ENCODE measurements around the gene PRKCE.
"Not testable (repeated sequence)": the region's sequence is repeated elsewhere in the genome, so short reads cannot be mapped to it uniquely, and the experiment has no call there.

PRKCE gene

DNA sequence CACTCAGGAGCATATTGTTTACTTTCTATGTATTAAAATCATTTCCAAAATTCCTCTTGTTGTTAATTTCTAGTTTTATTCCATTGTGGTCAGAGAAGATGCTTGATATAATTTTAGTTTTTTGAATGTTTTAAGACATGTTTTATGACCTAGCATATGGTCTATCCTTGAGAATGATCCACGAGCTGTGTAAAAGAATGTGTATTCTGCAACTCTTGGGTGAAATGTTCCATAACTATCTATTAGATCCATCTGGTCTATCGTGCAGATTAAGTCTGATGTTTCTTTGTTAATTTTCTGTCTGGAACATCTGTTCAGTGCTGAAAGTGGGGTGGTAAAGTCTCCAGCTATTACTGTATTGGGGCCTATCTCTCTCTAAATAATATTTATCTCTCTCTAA lies 562.4 kb downstream of the PRKCE start:
- DNase-seq = no peak

DNA sequence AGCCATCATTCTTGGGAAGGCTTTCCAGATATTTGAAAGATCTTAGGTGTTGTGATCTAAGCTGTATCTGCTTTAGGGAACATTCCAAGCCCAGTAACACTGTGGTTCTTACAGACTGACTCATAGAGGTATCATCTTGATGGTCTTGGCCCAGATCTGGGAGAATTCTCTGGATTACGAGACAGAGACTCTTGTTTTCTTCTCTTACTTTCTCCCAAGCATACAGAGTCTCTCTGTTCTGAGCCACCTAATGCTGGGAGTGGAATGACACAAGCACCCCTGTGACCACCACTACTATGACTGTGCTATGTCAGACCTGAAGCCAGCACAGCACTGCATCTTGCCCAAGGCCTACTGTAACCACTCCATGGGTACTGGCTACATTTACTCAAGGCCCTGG lies 564.7 kb downstream of the PRKCE start:
- peak; percentile 72 for DNase-seq

DNA sequence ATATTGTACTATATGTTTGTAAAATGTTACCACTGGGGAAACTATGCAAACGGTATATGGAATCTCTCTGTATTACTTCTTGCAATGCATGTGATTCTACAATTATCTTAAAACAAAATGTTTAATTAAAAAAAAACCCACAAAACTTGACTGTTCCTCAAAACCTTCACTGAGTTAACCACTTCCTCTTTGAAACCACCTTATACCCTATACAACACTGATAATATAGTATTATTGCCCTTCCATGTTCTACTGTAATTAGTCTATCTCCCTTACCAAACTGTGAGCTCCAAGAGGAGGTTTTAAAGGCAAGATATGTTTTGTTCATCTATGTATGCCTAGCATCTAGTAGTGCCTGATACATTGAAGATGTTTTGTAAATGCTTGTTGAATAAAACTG lies 572.0 kb downstream of the PRKCE start:
- not testable (repeated sequence) for DNase-seq

DNA sequence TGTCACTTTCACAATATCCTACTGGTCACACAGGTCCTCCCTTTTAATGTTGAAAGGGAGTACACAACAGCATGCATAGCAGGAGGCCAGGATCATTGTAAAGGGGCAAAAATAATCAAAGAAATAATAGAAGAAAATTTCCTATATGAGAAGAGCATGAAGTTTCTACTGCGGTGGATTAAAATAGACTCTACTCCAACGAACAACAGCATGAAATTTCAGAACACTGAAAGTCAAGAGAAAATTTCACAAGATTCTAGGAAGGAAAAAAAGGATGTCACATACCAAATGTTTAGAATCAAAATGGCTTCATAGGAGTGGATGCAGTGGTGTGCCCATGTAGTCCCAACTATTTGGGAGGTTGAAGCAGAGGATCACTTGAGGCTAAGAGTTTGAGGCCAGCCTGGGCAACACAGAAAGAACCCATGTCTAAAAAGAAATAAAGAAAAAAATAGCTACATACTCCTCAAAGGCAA lies 573.7 kb downstream of the PRKCE start:
- no peak for DNase-seq

DNA sequence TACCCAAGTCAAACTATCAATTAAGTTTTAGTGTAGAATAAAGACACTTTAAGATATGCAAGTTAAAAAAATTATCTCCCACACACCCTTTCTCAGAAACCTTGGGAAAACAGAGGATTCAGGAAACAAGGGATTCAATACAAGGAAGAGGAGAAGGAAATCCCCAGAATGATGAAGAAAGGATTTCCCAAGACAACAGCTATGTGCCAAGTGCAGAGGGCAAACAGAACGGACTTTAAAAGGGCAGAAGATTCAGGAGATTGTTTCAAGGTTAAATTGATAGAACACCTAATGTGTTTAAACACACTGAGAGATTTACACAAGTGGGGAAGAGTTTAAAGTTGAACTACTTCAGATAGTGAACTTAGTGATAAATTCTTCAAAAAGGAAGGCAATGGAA lies 574.3 kb downstream of the PRKCE start:
- no peak for DNase-seq

DNA sequence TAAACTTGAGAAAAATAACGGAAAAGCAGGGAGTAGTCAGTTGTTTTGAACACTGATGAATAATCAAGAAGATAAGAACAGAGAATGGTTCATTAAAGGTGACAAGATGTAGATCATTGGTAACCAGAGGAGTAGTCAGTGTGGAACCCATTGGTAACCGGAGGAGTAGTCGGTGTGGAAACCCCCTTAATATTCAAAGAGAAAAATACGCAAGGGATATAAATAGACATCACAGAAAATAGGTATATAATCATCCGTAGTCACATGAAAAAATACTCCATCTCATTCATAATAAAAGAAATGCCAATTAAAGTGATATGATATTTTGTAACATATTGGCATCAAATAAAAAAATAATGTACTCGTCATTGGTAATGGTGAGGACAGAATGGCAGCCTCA lies 575.1 kb downstream of the PRKCE start:
- no peak for DNase-seq

DNA sequence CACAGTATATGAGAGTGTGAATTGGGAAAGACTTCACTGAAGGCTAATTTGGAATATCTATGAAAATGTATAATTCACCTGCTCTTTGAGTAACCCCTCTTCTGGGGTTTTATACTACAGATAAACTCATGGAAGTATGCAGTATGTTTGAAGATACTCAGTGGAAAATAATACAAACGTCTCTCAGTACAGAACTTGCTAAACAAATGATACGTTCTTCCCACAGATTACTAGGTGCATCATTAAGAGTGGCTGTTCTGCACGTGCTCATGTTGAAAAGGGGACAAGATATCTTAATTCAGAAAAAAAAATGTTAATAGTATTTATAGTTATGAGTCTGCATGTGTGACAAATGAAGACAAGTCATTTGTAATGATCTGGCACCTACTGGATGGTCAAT lies 575.5 kb downstream of the PRKCE start:
- DNase-seq = no peak

DNA sequence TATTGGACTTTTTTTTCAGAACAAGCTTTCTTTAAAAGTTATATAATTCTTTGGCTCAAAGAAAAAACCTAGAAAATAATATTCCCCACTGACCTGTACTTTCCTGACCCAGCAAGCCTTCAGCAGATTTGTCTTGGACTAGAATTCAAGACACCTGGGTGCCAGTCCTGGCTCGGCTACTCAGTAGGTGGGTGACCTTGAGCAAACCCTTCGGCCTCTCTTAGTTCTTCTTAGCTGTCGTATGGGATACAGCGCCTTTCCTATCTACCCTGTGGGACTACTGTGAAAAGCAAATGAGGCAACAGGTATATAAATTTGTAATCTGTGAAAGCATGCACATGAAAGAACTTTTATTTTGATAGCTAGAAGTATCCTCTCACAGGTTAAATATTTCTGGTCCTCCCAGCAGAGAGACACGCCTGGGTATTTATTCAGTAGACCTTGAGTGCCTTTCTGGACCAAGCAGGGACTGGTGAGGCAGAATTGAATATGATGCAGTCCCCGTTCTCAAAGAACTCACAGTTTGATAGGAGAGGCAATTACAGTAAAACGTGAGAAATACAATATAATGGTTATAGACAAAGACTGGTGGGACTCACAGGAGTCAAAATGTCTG lies 576.3 kb downstream of the PRKCE start:
- no peak for DNase-seq

DNA sequence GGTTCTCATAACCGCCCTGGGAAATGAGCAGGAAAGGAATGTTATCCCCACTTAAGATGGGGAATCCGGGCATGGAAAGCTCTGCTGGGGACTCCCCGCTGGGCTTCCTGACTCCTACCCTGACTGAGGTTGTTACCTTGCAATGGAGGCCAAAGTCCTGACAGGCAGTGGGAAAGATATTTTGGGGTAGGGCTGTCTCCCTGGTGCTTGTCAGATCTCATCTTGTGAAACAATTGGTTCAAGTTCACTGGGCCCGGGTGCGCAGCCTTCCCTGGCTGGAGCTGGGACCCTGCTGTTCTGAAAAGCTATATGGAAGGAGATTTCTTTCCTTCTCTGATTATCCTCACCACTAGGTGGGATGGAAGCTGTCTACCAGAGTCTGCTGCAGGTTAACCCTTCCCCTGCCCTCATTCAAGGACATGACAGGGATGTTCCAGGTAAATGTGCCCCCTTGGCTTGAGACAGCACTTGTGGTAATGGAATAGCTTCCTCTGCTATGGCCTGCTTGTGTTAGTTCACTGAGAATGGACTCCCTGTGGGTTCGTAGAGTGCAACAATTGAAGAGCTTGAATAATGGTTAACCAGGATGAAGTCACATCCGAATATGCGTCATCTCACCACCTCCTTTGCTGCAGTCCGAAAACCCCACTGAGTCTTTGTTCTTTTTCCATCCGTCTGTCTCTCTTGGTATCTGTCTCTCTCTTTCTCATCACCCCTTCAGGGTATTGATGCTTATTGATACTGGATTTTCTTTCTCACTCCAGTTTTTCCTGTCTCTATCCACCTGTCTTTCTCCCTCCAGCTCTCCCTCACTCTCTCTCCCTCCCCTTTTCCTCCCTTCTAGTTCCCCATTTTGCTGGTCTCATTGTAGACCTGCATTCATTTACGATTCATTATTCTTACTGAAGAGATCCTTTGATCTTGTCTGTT lies 577.9 kb downstream of the PRKCE start:
- DNase-seq = no peak

DNA sequence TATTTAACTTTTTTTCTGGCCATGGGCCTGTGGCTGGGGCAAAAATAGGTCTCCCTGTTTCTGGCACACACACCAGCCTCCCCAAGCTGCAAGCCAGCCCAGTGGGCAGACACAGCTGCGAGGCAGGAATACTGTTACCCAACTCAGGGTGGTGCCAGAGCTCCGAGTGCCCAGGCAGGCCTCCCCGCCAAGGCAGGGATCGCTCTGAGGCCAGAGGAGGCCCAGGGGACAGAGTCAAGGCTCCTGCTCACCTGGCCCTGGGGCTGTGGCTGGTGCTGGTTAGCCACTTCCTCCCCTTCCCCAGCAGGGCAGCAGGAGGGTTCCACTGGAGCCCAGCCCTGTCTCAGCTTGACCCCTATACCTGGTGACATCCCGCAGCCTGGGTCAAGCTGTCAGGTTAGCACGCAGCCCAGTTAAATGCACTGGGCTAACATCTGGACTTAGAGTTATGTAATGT lies 578.7 kb downstream of the PRKCE start:
- DNase-seq = no peak

DNA sequence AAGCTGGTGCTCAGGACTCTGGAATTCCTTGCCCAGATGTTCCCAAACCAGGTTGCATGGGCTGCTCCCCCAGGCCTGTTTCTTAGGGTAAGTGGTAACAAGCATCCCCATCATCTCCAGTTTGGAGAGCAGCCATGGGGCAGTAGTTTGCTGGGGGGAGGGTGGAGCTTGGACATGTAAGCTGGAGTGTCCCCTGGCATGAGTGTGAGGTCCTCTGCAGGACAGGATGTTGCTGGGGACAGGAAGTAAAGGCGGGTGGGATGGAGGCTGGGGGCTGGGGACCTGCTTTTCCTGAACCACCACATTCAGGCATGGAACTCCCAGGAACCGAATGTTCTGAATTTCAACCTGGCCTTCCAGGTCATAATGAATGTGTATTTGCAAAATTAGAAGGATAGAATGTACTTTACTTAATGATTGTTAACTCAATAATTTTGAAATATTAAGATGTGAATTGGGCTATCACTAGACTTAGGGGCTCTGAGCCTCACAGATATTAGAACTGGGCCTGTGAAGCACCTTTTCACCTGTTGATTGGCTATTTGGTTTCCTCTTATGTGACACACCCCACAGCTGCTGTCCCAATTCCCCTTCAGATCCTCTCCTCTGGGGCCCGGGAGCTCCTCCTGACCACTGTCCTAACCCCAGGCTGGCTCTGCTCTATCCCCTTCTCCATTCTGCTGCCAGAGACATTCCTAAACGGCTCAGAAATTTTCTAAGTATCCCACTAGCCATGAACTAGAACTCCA lies 579.4 kb downstream of the PRKCE start:
- DNase-seq = no peak

DNA sequence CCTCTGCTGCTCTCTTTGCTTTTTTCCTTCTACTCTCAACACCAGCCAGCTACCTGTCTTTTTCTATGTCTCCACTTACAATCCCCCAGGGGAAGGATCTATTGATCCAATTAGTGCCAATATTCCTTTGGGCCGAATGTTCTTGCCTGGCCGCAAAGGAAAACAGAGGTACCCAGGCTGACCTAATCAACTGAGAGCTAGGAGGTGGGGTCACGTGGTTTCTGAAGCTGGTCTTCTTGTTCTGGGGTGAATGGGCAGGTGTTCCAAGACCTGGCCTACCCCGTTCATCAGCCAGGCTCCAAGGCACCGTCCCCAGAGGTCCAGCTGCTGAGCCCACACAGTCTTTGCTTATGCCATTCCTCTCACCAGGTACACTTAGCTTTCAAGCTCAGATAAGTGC lies 580.2 kb downstream of the PRKCE start:
- DNase-seq = no peak

DNA sequence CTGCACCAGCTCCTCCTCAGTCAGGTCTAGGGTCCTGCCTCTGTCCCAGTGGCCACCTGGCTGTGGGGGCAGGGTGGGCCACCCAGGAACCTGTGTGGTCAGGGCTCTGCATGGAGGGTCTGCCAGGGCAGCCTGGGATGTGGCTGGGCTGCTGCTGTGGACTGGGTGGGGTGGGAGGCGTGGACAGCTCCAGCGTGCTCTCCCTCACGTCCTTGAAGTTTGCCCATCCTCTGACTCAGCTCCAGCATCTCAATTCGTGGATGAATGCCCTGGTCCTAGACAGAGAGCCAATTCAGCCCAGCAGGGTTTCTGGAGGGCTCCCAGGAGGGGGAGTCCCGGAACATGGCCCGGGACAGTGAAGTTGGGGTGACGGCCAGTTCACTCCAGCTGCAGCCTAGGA lies 581.4 kb downstream of the PRKCE start:
- no peak for DNase-seq

DNA sequence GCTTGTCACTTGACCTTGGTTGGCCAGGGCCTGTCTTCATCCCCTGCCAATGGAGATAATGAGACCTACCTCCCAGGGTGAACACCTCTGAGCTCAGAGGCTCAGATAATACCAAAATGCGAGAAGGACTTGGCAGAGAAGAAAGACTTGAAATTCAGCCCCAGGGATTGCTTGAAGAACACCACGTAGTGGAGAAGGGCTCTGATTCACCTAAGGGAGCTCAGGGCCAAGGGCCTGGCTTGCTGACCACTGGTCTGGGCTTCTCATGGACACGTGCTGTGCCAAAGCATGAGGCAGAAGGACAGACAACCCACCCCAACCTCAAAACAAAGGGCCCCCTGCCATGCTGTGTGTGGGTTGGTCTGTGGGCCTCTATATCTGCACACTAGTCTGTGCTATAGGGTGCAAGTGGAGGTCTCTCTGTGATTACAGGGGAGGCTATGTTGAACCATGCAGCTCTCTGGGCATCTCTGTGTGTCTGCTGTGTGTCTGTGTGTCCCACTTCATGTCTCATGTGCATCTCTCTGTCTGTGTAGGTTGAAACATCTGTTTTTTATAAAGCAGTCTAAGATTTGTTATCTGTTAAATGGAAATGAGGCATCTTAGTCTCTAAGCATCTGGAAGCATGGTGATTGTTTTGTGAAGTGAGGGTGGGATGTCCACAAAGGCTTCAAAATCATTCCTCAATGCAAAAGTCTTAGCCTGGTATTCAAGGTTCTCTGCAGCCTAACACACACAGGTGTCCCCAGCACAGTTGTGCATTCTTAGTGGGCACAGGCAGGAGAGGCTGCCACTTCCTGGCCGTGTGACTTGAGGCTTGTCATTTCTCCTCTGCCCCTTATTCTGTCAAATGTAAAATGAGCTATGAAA lies 584.8 kb downstream of the PRKCE start:
- DNase-seq = no peak

DNA sequence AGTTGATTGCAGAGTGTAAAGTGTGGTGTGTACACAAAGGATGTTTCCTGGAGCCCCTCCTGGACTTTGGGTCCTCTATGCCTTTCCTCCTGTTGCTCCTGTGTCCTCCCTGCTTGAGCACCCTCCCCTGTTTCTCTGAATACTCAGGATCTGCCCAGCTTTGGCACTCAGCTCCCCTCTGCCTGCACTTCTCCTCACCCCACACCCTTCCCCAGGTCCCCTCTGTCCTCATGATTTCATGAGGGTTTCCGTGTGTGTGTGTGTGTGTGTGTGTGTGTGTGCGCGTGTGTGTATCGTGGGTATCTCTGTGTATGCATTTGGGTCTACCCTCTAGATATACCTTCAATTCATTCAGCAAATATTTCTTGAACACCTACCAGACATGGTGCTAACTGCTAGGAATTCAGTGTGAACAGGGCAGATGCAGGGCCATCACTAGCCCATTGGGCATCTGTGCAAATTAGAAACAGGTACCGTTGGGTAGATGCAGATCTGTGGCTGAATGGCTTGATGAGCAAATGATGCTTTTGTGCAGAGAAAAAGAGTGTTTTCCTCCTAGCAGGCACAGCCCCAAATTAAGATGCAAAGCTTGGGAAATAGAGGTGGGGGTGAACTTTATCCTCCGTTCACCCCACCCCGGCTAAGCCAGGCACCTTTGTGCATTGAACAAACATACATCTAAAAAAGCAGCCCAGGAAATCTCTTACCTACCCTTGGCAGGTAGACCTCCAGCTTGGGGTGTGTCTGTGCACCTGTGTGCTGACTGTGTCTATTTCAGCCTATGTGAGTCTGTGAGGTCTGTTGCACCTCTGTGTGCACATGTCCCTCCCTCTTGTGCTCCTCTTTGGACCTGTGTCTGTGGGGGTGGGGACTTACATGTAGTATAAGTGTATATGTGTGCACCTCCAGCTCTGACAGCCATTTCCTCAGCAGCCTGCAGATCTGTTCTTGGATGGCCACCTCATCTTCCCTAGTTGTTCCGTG lies 585.7 kb downstream of the PRKCE start:
- DNase-seq = no peak
